Stomach (tissue), 9 donors: Measurements from ENCODE around the gene PRKCB. TPM values are rescaled to one million over a fixed set of nuclear protein-coding genes. Genes with fewer than 3 reads are reported as not detected.

Experiments used
- DNase-seq, 2 donors: peaks; one replicate each; pipeline versions ENCODE4 v3.0.0 to v3.0.0-alpha.2; 2013 to 2019
- H3K27ac ChIP-seq, 5 donors: fragments of 200-600 bp in 4 of 5; sonication (generic) in 4 of 5; one replicate each; pipeline ENCODE4 v1.5.1; 2013 to 2019; ENCODE audit warnings: mild to moderate bottlenecking in 1 of 5, moderate library complexity in 1 of 5
- H3K27me3 ChIP-seq, 3 donors: fragments of 200-600 bp; sonication (generic); one replicate each; pipeline ENCODE4 v1.5.1; 2017 to 2019; ENCODE audit warnings: mixed run types in 1 of 3
- H3K36me3 ChIP-seq, 4 donors: fragments of 200-600 bp; sonication (generic); 1 replicate in 3 of 4; 2 replicates in 1 of 4; pipeline ENCODE4 v1.5.1; 2016 to 2019
- H3K4me1 ChIP-seq, 4 donors: fragments of 200-600 bp; sonication (generic); one replicate each; pipeline ENCODE4 v1.5.1; 2016 to 2019
- H3K4me3 ChIP-seq, 4 donors: fragments of 200-600 bp; sonication (generic) in 3 of 4; one replicate each; pipeline ENCODE4 v1.5.1; 2016 to 2019; ENCODE audit warnings: mild to moderate bottlenecking in 1 of 4
- H3K9me3 ChIP-seq, 4 donors: fragments of 200-600 bp; sonication (generic); one replicate each; pipeline ENCODE4 v1.5.1; 2016 to 2019
- CTCF ChIP-seq, 7 experiments: fragments of 450-650 bp in 4 of 7; fragments of 200-600 bp in 3 of 7; sonication (generic) in 3 of 7; IDR thresholded peaks; one replicate each; pipeline ENCODE4 v1.5.1; 2016 to 2019; ENCODE audit warnings: antibody characterized with exemption in 7 of 7, control low read depth in 2 of 7, mild to moderate bottlenecking in 1 of 7
- EP300 ChIP-seq: sonication (generic); formaldehyde crosslinking; IDR thresholded peaks from one replicate; pipeline ENCODE4 v1.6.1; 2017; ENCODE audit warnings: antibody characterized with exemption
- POLR2A ChIP-seq, 4 donors: fragments of 450-650 bp; IDR thresholded peaks; one replicate each; pipeline ENCODE4 v1.6.1; 2016; ENCODE audit warnings: antibody characterized with exemption in 4 of 4, control low read depth in 2 of 4, mild to moderate bottlenecking in 1 of 4, moderate library complexity in 1 of 4
- POLR2AphosphoS5 ChIP-seq, 3 donors: sonication (generic); formaldehyde crosslinking; IDR thresholded peaks; one replicate each; pipeline ENCODE4 v1.6.1; 2016; ENCODE audit warnings: antibody characterized with exemption in 3 of 3
- WGBS, 5 donors: extraction: QIAGEN DNeasy Blood & Tissue Kit in 3 of 5; methylation state at CpG; one replicate each; pipeline versions ENCODE4 v1.1.5 to v1.1.7; 2013 to 2018; 5-methylcytosine and 5-hydroxymethylcytosine counted together
- intact Hi-C: fragments of 100-400 bp; cut with DNase I; formaldehyde crosslinking; loops from one replicate; pipeline ENCODE4 v1.15.1; 2023; ENCODE audit warnings: low total_unique reads
- polyA plus RNA-seq, 3 donors: library from polyadenylated mRNA; stranded (reverse); fragments of 200-250 nt; gene quantifications; one replicate each; pipeline ENCODE4 v1.2.3, GENCODE V29; 2013
- total RNA-seq, 5 donors: library from RNA; depleted of rRNA; stranded (reverse); fragments of >200 nt; gene quantifications; one replicate each; pipeline versions ENCODE4 v1.1.0 to v1.2.3, GENCODE V29; 2014 to 2016
- donor health status: healthy with polysubstance abuse.
- donor health status: Bipolar disorder and iron deficiency.
- donor health status: healthy.

The PRKCB gene
- total and polyA plus RNA-seq, 8 donors, result 1.1 to 49.6 (median 14.7) TPM

- Histone ChIP-seq H3K27me3 (peaks cover 0 to 4% (median 0%) of the 10 kb centered on the region in 3 donors), H3K27ac (no peak overlapping the region), H3K4me1 (peaks cover 0 to 7% (median 0%) of the 10 kb centered on the region in 4 donors), H3K4me3 (no peak overlapping the region), H3K36me3 (no peaks in the 10 kb centered on the region), H3K9me3 (no peaks in the 10 kb centered on the region)
- 41 to 70% (median 47%) methylated on average over 1 of the region's 1 CpG for whole genome bisulfite sequencing, 5 donors
- intact Hi-C loops, result no loop called here
- no peak for DNase-seq
- no peak for TF ChIP-seq CTCF (IDR thresholded peaks at IDR 0.05)
- TF ChIP-seq EP300, result no peak
- TF ChIP-seq POLR2AphosphoS5 (IDR thresholded peaks at IDR 0.05), result no peak
- TF ChIP-seq POLR2A (IDR thresholded peaks at IDR 0.05), result no peak
Observed at GRCh38 chr16:23941025-23941424, 105.2 kb downstream of the PRKCB start.

- WGBS, 5 donors, result 66 to 81% (median 69%) methylated on average over 5 of the region's 5 CpGs
- intact Hi-C loops, result no loop called here
Observed at GRCh38 chr16:23941963-23942564, 106.3 kb downstream of the PRKCB start.

GRCh38 chr16:23943604-23944003, 107.8 kb downstream of the PRKCB start:
- Histone ChIP-seq H3K9me3 (no peaks in the 10 kb centered on the region), H3K27ac (no peak overlapping the region)
- 77 to 93% (median 78%) methylated on average over 6 of the region's 6 CpGs for WGBS, 5 donors

More at GRCh38 chr16:23941963-23942564, 106.3 kb downstream of the PRKCB start:
- Histone ChIP-seq H3K9me3 (no peaks in the 10 kb centered on the region), H3K36me3 (no peaks in the 10 kb centered on the region), H3K27ac (no peak overlapping the region), H3K4me3 (no peak overlapping the region), H3K4me1 (peaks cover 0 to 7% (median 0%) of the 10 kb centered on the region in 4 donors), H3K27me3 (peaks cover 0 to 4% (median 2%) of the 10 kb centered on the region in 3 donors)
- DNase-seq, result no peak
- TF ChIP-seq CTCF (IDR thresholded peaks at IDR 0.05) (no peak), POLR2AphosphoS5 (IDR thresholded peaks at IDR 0.05) (no peak), POLR2A (IDR thresholded peaks at IDR 0.05) (no peak), EP300 (no peak)

GRCh38 chr16:23944381-23944780, 108.6 kb downstream of the PRKCB start:
- H3K27ac ChIP-seq, result no peak overlapping the region
- H3K36me3 ChIP-seq, result no peaks in the 10 kb centered on the region
- H3K4me3 ChIP-seq, result no peak overlapping the region
- peaks cover 0 to 4% (median 3%) of the 10 kb centered on the region in 3 donors for H3K27me3 ChIP-seq
- DNase-seq, result no peak
- H3K9me3 ChIP-seq, result no peaks in the 10 kb centered on the region
- intact Hi-C loops, result no loop called here
- TF ChIP-seq POLR2A (IDR thresholded peaks at IDR 0.05) (no peak), EP300 (no peak), CTCF (IDR thresholded peaks at IDR 0.05) (no peak), POLR2AphosphoS5 (IDR thresholded peaks at IDR 0.05) (no peak)
- peaks cover 0 to 12% (median 6%) of the 10 kb centered on the region in 4 donors for H3K4me1 ChIP-seq
- WGBS, 5 donors, result 67 to 89% (median 71%) methylated on average over 1 of the region's 1 CpG

More at GRCh38 chr16:23943604-23944003, 107.8 kb downstream of the PRKCB start:
- Histone ChIP-seq H3K4me1 (peaks cover 0 to 7% (median 0%) of the 10 kb centered on the region in 4 donors), H3K36me3 (no peaks in the 10 kb centered on the region), H3K4me3 (no peak overlapping the region), H3K27me3 (peaks cover 0 to 4% (median 3%) of the 10 kb centered on the region in 3 donors)
- intact Hi-C loops, result no loop called here
- TF ChIP-seq CTCF (IDR thresholded peaks at IDR 0.05) (no peak), POLR2AphosphoS5 (IDR thresholded peaks at IDR 0.05) (no peak), EP300 (no peak), POLR2A (IDR thresholded peaks at IDR 0.05) (no peak)
- DNase-seq, result no peak
